Panc1 (cell line): ENCODE data around the gene C10orf143.

Experiments
- CTCF ChIP-seq: fragments of 450-650 bp; IDR thresholded peaks from 2 replicates; pipeline ENCODE4 v1.5.1; 2017; ENCODE audit warnings: mild to moderate bottlenecking
- POLR2AphosphoS5 ChIP-seq: IDR thresholded peaks from 2 replicates; pipeline ENCODE4 v1.6.1; 2012; ENCODE audit warnings: mild to moderate bottlenecking, low read depth, low read length, moderate library complexity

GRCh38 chr10:130061760-130062159 lies 48.9 kb downstream of the C10orf143 start:
- no peak for TF ChIP-seq CTCF
- TF ChIP-seq POLR2AphosphoS5: no peak
